HCT116 (cell line): ENCODE data around the gene GOLIM4. TPM values are rescaled to one million over a fixed set of nuclear protein-coding genes. Genes with fewer than 3 reads are reported as not detected.

Experiments
- ATAC-seq: fragments of 200-7000 bp; cut with Tn5 transposase; 2 replicates; pipeline ENCODE4 v1.9.1; 2020; ENCODE audit warnings: mild to moderate bottlenecking, moderate library complexity
- BruUV-seq: library from RNA; stranded (reverse); fragments of 400-500 nt; replicated peaks from 2 replicates; lab custom pipeline; 2021; lab: Mats Ljungman, UMichigan
- CTCF ChIA-PET: fragments of 300-600 bp; sonication (Branson Sonifier 250); formaldehyde crosslinking; loops from one replicate; lab custom pipeline; 2021; ENCODE audit warnings: antibody characterized with exemption; lab: Charles Lee
- POLR2A ChIA-PET: fragments of 300-600, 350-600 bp; sonication (Branson Sonifier 250); formaldehyde crosslinking; loops from one replicate; lab custom pipeline; 2021; ENCODE audit warnings: antibody characterized with exemption; lab: Charles Lee
- RAD21 ChIA-PET, 2 experiments: fragments of 300-600 bp; sonication (Branson Sonifier 250); formaldehyde crosslinking; loops; one replicate each; lab custom pipeline; 2023; ENCODE audit warnings: low total read pairs in 2 of 2; ENCODE audit not compliant: uncharacterized antibody in 2 of 2, unreplicated experiment in 2 of 2, low non-redundant PET in 1 of 2; lab: Charles Lee
- DNase-seq: peaks from one replicate; pipeline ENCODE4 v3.0.0-alpha.2; 2010; ENCODE audit warnings: low read depth, low spot score
- H2AFZ ChIP-seq: fragments of 200-600 bp; shearing (Covaris generic), sonication (generic); 2 replicates; pipeline ENCODE4 v1.6.1; 2017; ENCODE audit warnings: low read depth, mixed run types, mixed read lengths, antibody characterized with exemption, low read length; ENCODE audit not compliant: poor library complexity, severe bottlenecking
- H3K27ac ChIP-seq: 2 replicates; pipeline ENCODE4 v1.5.1; 2012; ENCODE audit warnings: low read depth, low read length
- H3K27me3 ChIP-seq: fragments of 200-600 bp; sonication (generic); 2 replicates; pipeline ENCODE4 v1.6.1; 2016; ENCODE audit warnings: mixed run types, low read length, mixed read lengths; ENCODE audit not compliant: insufficient read depth
- H3K36me3 ChIP-seq, 2 experiments: fragments of 200-500 bp in 1 of 2; fragments of 200-600 bp in 1 of 2; sonication (Bioruptor generic) in 1 of 2; sonication (generic) in 1 of 2; 2 replicates each; pipeline versions ENCODE4 v1.5.1 to v1.6.1; 2014 to 2016; ENCODE audit warnings: low read length in 2 of 2, inconsistent platforms in 1 of 2, mixed read lengths in 1 of 2, mixed run types in 1 of 2; ENCODE audit not compliant: insufficient read depth in 2 of 2, control insufficient read depth in 1 of 2
- H3K4me1 ChIP-seq, 2 experiments: fragments of 200-600 bp in 1 of 2; sonication (generic) in 1 of 2; 2 replicates each; pipeline versions ENCODE4 v1.5.1 to v1.6.1; 2012 to 2017; ENCODE audit warnings: low read length in 2 of 2, inconsistent platforms in 1 of 2, mild to moderate bottlenecking in 1 of 2, mixed read lengths in 1 of 2, mixed run types in 1 of 2, moderate library complexity in 1 of 2; ENCODE audit not compliant: insufficient read depth in 2 of 2, control insufficient read depth in 1 of 2
- H3K4me2 ChIP-seq: fragments of 200-600 bp; sonication (generic); 2 replicates; pipeline ENCODE4 v1.6.1; 2017; ENCODE audit warnings: mixed run types, low read length, mixed read lengths
- H3K4me3 ChIP-seq, 2 experiments: fragments of 200-600 bp in 1 of 2; sonication (generic) in 1 of 2; replicated peaks in 1 of 2; 2 replicates each; pipeline ENCODE4 v1.5.1; 2011 to 2016; ENCODE audit warnings: low read length in 2 of 2, control low read depth in 1 of 2, low read depth in 1 of 2, mild to moderate bottlenecking in 1 of 2, mixed read lengths in 1 of 2, mixed run types in 1 of 2
- H3K79me2 ChIP-seq: fragments of 200-600 bp; sonication (generic); 2 replicates; pipeline ENCODE4 v1.6.1; 2017; ENCODE audit warnings: mild to moderate bottlenecking, mixed run types, low read length, moderate library complexity, mixed read lengths; ENCODE audit not compliant: insufficient read depth
- H3K9ac ChIP-seq: fragments of 200-600 bp; sonication (generic); 2 replicates; pipeline ENCODE4 v1.6.1; 2016; ENCODE audit warnings: low read length, mixed read lengths
- H3K9me2 ChIP-seq: fragments of 200-600 bp; sonication (generic), shearing (Covaris generic); 2 replicates; pipeline ENCODE4 v1.6.1; 2017; ENCODE audit warnings: mixed run types, mild to moderate bottlenecking, moderate library complexity; ENCODE audit not compliant: insufficient read depth
- H3K9me3 ChIP-seq, 2 experiments: fragments of 200-500 bp in 1 of 2; fragments of 200-600 bp in 1 of 2; sonication (Bioruptor generic) in 1 of 2; sonication (generic) in 1 of 2; 2 replicates each; pipeline ENCODE4 v1.6.1; 2014 to 2017; ENCODE audit warnings: low read length in 2 of 2, mixed read lengths in 2 of 2, inconsistent platforms in 1 of 2, low read depth in 1 of 2, mild to moderate bottlenecking in 1 of 2, mixed run types in 1 of 2, moderate library complexity in 1 of 2; ENCODE audit not compliant: control insufficient read depth in 1 of 2, insufficient read depth in 1 of 2
- H4K20me1 ChIP-seq: fragments of 200-600 bp; sonication (generic), shearing (Covaris generic); 2 replicates; pipeline ENCODE4 v1.6.1; 2017; ENCODE audit warnings: mixed run types, mild to moderate bottlenecking, moderate library complexity; ENCODE audit not compliant: insufficient read depth
- CBX3 ChIP-seq: IDR thresholded peaks from 2 replicates; pipeline ENCODE4 v1.6.1; 2012; ENCODE audit warnings: low read depth
- EGR1 ChIP-seq: IDR thresholded peaks from 2 replicates; pipeline ENCODE4 v1.6.1; 2012; ENCODE audit warnings: low read depth
- ELF1 ChIP-seq: IDR thresholded peaks from 2 replicates; pipeline ENCODE4 v1.6.1; 2012; ENCODE audit warnings: low read depth, borderline replicate concordance
- EZH2 ChIP-seq: fragments of 200-600 bp; sonication (generic); IDR thresholded peaks from 2 replicates; pipeline ENCODE4 v1.6.1; 2017; ENCODE audit warnings: antibody characterized with exemption, mixed run types
- EZH2phosphoT487 ChIP-seq: fragments of 200-600 bp; IDR thresholded peaks from 2 replicates; pipeline ENCODE4 v1.6.1; 2018; ENCODE audit warnings: antibody characterized with exemption, borderline replicate concordance
- FOSL1 ChIP-seq: IDR thresholded peaks from 2 replicates; pipeline ENCODE4 v1.6.1; 2012; ENCODE audit warnings: low read depth
- JUND ChIP-seq: IDR thresholded peaks from 2 replicates; pipeline ENCODE4 v1.6.1; 2012
- MAX ChIP-seq: IDR thresholded peaks from 2 replicates; pipeline ENCODE4 v1.6.1; 2012
- POLR2A ChIP-seq: IDR thresholded peaks from 2 replicates; pipeline ENCODE4 v1.7.0; 2011; ENCODE audit warnings: borderline replicate concordance; ENCODE audit not compliant: insufficient read depth, insufficient read length; ENCODE audit errors: extremely low read depth
- POLR2AphosphoS5 ChIP-seq: IDR thresholded peaks from 2 replicates; pipeline ENCODE4 v1.6.1; 2011; ENCODE audit warnings: mild to moderate bottlenecking, low read depth, low read length, moderate library complexity
- RAD21 ChIP-seq: IDR thresholded peaks from 2 replicates; pipeline ENCODE4 v1.6.1; 2012; ENCODE audit warnings: low read depth, mild to moderate bottlenecking
- REST ChIP-seq: IDR thresholded peaks from 2 replicates; pipeline ENCODE4 v1.6.1; 2012; ENCODE audit warnings: low read depth
- SIN3A ChIP-seq: IDR thresholded peaks from 2 replicates; pipeline ENCODE4 v1.6.1; 2012; ENCODE audit warnings: low read depth
- SP1 ChIP-seq: IDR thresholded peaks from 2 replicates; pipeline ENCODE4 v1.6.1; 2012; ENCODE audit warnings: low read depth
- TCF7L2 ChIP-seq: IDR thresholded peaks from 2 replicates; pipeline ENCODE4 v1.7.0; 2011; ENCODE audit warnings: borderline replicate concordance, inconsistent platforms; ENCODE audit not compliant: insufficient read depth, insufficient read length; ENCODE audit errors: extremely low read depth
- YY1 ChIP-seq: IDR thresholded peaks from 2 replicates; pipeline ENCODE4 v1.6.1; 2011; ENCODE audit warnings: low read length, low read depth, moderate library complexity, mild to moderate bottlenecking; ENCODE audit not compliant: insufficient replicate concordance; ENCODE audit errors: extremely low read depth
- ZFX ChIP-seq: fragments of 450-650 bp; IDR thresholded peaks from 2 replicates; pipeline ENCODE4 v1.6.1; 2017
- intact Hi-C: fragments of 100-400 bp; cut with micrococcal nuclease; formaldehyde crosslinking; loops from 2 replicates; pipeline ENCODE4 v1.10.0; 2022
- total RNA-seq: library from RNA; stranded (reverse); gene quantifications from one replicate; pipeline ENCODE4 v1.2.1, GENCODE V29; 2021; ENCODE audit not compliant: unreplicated experiment
- TF ChIP-seq, protein P1 (sequence below), 3 experiments: fragments of 200-600 bp in 1 of 3; sonication (generic) in 1 of 3; IDR thresholded peaks in 2 of 3; conservative IDR thresholded peaks in 1 of 3; 2 replicates each; pipeline ENCODE4 v1.5.1; 2012 to 2017; ENCODE audit warnings: low read depth in 2 of 3, low read length in 2 of 3, antibody characterized with exemption in 1 of 3, borderline replicate concordance in 1 of 3, control low read depth in 1 of 3, mild to moderate bottlenecking in 1 of 3, mixed read lengths in 1 of 3, mixed run types in 1 of 3, moderate library complexity in 1 of 3; ENCODE audit not compliant: insufficient read depth in 1 of 3
- TF ChIP-seq, protein P2 (sequence below): IDR thresholded peaks from 2 replicates; pipeline ENCODE4 v1.6.1; 2012

GOLIM4 gene
- total RNA-seq, 1 experiment from 2014 or later = 10.6 TPM

- Histone ChIP-seq H3K27me3 (no peaks in the 10 kb centered on the region), H4K20me1 (no peaks in the 10 kb centered on the region), H2AFZ (peak overlapping the region; percentile 69), H3K9me3 (no peaks in the 10 kb centered on the region), H3K27ac (peak overlapping the region; percentile 86), H3K36me3 (no peaks in the 10 kb centered on the region), H3K9ac (peak overlapping the region; percentile 73), H3K79me2 (peaks cover 31% of the 10 kb centered on the region), H3K4me2 (peak overlapping the region; percentile 89), H3K4me1 (peaks cover 37 to 40% of the 10 kb centered on the region in 2 experiments), H3K4me3 (peak overlapping the region; percentile 63 to 71), H3K9me2 (no peaks in the 10 kb centered on the region)
- RAD21 ChIA-PET = no interaction called here
- CTCF ChIA-PET = no interaction called here
- POLR2A ChIA-PET = interaction anchor here (1.3 kb wide), 1 partner anchor 15 kb away, joined by 3 read pairs; no protein-coding TSS in a partner anchor
- no TSS peak for BruUV-seq
- DNase-seq = peak; percentile 33
- intact Hi-C loops = loop anchor here (2.0 kb wide), 1 partner anchor 48 kb away; no protein-coding TSS in a partner anchor
- peak; percentile 33 for ATAC-seq
- TF ChIP-seq YY1 (no peak), RAD21 (no peak), MAX (no peak; the same call in 1 of the 2 replicates), EZH2phosphoT487 (no peak), FOSL1 (no peak), REST (no peak), SP1 (no peak), POLR2A (no peak), JUND (no peak), EZH2 (no peak), POLR2AphosphoS5 (0 out of 2 replicates have a peak, but pooled peaks have one; percentile 9), CBX3 (no peak), SIN3A (no peak), ZFX (no peak), ELF1 (no peak), TCF7L2 (peak; percentile 21), EGR1 (no peak; the same call in 1 of the 2 replicates)
- TF ChIP-seq, protein P1, sequence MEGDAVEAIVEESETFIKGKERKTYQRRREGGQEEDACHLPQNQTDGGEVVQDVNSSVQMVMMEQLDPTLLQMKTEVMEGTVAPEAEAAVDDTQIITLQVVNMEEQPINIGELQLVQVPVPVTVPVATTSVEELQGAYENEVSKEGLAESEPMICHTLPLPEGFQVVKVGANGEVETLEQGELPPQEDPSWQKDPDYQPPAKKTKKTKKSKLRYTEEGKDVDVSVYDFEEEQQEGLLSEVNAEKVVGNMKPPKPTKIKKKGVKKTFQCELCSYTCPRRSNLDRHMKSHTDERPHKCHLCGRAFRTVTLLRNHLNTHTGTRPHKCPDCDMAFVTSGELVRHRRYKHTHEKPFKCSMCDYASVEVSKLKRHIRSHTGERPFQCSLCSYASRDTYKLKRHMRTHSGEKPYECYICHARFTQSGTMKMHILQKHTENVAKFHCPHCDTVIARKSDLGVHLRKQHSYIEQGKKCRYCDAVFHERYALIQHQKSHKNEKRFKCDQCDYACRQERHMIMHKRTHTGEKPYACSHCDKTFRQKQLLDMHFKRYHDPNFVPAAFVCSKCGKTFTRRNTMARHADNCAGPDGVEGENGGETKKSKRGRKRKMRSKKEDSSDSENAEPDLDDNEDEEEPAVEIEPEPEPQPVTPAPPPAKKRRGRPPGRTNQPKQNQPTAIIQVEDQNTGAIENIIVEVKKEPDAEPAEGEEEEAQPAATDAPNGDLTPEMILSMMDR (IDR thresholded peaks at IDR 0.05 in 2 of 3, conservative IDR thresholded peaks at IDR 0.05 in 1 of 3; ENCODE audit: borderline replicate concordance in 1 of 3, insufficient read depth in 1 of 3, low read depth in 2 of 3, low read length in 2 of 3) = peak in 2 of 3 experiments; percentile 18 to 32; a peak in 2 of 6 replicates
- TF ChIP-seq, protein P2, sequence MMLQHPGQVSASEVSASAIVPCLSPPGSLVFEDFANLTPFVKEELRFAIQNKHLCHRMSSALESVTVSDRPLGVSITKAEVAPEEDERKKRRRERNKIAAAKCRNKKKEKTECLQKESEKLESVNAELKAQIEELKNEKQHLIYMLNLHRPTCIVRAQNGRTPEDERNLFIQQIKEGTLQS = no peak
Observed at GRCh38 chr3:168094877-168095610, 680 bp downstream of the GOLIM4 start.
